22Rv1 (cell line): Measurements from ENCODE around the gene PCDHGB5.

Experiments
- H3K27ac ChIP-seq: fragments of 450-650 bp; 2 replicates; pipeline ENCODE4 v1.5.1; 2017
- ZFX ChIP-seq: fragments of 450-650 bp; IDR thresholded peaks from 2 replicates; pipeline ENCODE4 v1.6.1; 2017; ENCODE audit warnings: antibody characterized with exemption, borderline replicate concordance
- TF ChIP-seq, protein P1 (sequence below): fragments of 450-650 bp; IDR thresholded peaks from 2 replicates; pipeline ENCODE4 v1.5.1; 2017; ENCODE audit warnings: mild to moderate bottlenecking

Gene PCDHGB5

DNA sequence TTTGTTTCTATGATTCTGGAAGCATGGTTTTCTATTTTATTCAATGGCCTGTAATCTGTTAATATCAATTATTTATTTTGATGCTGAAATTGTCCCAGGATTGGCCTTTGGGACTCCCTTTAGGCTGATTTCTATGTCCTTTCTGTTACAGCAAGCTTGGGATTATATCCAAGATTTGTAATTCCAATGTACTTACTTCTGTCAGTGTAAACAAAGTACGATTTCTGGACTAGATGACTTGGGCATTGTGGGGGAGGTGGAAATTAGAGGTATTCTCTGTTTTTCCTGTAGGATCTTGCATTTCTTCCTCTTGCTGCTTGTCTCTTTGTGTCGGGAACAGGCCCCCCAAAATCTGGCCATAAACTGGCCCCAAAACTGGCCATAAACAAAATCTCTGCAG lies 36.3 kb downstream of the PCDHGB5 start:
- H3K27ac ChIP-seq = no peak overlapping the region
- TF ChIP-seq ZFX = no peak
- TF ChIP-seq, protein P1, sequence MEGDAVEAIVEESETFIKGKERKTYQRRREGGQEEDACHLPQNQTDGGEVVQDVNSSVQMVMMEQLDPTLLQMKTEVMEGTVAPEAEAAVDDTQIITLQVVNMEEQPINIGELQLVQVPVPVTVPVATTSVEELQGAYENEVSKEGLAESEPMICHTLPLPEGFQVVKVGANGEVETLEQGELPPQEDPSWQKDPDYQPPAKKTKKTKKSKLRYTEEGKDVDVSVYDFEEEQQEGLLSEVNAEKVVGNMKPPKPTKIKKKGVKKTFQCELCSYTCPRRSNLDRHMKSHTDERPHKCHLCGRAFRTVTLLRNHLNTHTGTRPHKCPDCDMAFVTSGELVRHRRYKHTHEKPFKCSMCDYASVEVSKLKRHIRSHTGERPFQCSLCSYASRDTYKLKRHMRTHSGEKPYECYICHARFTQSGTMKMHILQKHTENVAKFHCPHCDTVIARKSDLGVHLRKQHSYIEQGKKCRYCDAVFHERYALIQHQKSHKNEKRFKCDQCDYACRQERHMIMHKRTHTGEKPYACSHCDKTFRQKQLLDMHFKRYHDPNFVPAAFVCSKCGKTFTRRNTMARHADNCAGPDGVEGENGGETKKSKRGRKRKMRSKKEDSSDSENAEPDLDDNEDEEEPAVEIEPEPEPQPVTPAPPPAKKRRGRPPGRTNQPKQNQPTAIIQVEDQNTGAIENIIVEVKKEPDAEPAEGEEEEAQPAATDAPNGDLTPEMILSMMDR = no peak

DNA sequence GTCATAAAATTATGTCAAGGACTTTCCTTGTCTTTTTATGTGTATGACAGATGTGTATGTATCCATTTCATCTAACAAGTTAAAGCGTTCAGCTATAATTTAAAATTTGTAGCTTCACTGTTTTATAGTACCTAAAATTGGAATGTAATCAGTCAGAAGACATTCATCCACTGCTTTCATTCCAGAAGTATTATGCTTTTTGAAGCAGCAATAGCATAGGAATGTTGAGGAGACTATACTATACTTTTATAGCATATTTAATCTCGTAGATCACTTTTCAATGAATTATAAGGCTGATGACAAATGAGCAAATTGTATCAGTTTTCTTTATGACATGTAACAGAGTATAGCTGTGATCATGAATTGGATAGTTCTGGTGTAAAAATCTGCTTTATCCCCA lies 39.5 kb downstream of the PCDHGB5 start:
- H3K27ac ChIP-seq = no peak overlapping the region
- no peak for TF ChIP-seq ZFX
- TF ChIP-seq, protein P1 = no peak

DNA sequence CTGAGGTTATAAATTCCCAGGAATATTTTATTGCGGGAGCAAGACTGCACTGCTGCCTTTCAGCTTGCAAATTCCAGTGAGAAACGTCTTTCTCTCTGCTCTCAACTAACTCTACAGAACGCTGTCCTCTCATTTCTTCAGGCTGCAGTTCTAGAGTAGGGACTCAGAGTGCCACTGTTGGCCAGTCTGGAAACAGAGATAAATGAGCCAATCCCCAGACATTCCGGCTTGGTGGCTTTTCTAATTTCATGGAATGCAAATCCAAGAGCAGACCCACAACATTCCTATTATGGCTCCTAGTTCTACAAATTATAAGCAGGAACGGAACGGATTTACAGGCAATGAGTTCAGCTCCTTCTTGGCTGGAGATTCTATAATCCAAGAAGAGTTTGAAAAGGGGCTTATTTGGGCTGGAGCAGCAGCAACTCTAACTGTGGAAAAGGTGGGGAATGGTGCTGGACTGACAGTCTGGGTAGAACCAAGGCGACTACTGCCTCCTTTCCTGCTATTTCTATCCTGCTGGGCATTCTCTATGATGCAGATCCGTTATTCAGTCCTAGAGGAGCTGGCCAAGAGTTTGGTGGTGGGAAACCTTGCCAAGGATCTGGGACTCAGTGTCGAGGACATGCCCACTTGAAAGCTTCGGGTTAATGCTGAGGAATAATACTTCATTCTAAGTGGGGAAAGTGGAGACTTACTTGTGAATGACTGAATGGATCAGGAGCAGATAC lies 41.8 kb downstream of the PCDHGB5 start:
- no peak for TF ChIP-seq ZFX
- TF ChIP-seq, protein P1 = no peak
- no peak overlapping the region for H3K27ac ChIP-seq

DNA sequence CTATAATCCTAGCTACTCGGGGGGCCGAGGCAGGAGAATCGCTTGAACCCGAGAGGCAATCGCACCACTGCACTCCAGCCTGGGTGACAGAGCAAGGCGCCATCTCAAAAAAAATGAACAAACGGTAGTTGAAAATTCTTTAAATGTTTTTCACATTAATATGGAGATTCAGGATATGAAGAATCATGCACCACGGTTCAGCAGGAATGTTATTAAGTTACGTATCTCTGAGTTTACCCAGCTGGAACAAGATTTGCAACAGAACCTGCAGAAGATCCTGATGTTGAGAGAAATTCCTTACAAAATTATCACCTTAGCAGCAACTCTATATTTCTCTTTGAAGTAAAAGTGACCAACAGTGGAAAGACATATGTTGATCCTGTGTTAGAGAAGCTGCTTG lies 42.6 kb downstream of the PCDHGB5 start:
- TF ChIP-seq, protein P1 = no peak
- no peak for TF ChIP-seq ZFX
- no peak overlapping the region for H3K27ac ChIP-seq

DNA sequence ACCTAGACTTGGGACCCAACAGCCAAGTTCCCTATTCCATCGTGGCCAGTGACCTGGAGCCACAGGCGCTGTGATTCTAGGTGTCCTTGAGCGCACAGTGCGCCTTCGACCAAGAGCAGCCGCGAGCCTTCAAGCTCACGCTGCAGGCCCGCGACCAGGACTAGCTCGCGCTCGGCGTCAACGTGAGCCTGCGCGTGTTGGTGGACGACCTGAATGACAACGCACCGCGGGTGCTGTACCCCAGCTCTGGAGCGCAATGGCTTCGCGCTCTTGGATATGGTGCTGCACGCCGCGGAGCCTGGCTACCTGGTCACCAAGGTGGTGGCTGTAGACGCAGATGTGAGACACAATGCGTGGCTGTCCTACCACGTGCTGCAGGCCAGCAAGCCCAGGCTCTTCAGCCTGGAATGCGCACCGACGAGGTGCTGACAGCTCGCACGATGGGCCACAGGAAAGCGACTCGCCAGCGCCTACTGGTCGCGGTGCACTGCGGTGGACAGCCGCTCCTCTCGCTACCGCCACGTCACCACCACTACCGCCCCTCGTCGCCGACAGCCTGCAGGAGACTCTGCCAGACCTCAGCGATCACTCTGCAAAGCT lies 43.9 kb downstream of the PCDHGB5 start:
- TF ChIP-seq, protein P1 = no peak
- no peak for TF ChIP-seq ZFX

More for the DNA sequence above, 43.9 kb downstream of the PCDHGB5 start:
- no peak overlapping the region for H3K27ac ChIP-seq
